ENCODE results near the gene BCLAF1. TPM values are rescaled to one million over a fixed set of nuclear protein-coding genes. Genes with fewer than 3 reads are reported as not detected.

BCLAF1 gene
- total and polyA plus RNA-seq, 9 of the 15 experiments (the other 6 are each of a cell fraction or from before 2014, with no cell fraction given), result 65.4 to 286 (median 165) TPM

DNA sequence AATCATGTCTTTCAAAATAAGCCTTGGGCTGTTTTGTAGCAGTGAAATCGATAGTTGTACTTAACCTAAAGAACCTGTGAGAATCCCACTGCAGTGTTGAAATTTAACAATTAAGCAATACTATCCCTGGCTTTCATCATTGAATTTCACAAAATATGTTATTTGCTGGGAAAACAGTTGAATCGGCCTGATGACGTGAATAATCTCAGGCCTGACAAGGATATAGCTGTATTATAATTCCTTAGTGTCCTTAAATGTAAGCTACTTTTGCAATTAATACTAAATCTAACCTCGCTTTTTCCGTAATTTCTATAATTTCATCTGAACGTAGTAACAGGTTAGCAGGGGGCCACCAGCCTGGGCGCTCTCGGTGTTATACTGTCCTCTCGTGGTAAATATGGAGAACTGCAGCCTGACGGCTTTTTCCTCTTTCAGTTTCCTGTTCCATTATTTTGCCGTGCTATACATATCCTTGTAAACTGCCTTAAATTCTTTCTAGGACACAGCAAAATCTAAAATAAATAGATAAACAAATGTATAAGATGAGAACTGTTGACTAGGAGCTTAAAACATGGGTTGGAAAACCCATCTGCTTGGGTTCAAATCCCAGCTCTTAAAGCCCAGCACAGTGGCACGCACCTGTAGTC is 63.5 kb downstream of the BCLAF1 start (continued):
- TF ChIP-seq, protein P1, sequence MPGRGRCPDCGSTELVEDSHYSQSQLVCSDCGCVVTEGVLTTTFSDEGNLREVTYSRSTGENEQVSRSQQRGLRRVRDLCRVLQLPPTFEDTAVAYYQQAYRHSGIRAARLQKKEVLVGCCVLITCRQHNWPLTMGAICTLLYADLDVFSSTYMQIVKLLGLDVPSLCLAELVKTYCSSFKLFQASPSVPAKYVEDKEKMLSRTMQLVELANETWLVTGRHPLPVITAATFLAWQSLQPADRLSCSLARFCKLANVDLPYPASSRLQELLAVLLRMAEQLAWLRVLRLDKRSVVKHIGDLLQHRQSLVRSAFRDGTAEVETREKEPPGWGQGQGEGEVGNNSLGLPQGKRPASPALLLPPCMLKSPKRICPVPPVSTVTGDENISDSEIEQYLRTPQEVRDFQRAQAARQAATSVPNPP (IDR thresholded peaks at IDR 0.05; ENCODE audit: borderline replicate concordance, insufficient read depth, insufficient read length), result no peak
- TF ChIP-seq RB1 (IDR thresholded peaks at IDR 0.05; ENCODE audit: low read depth), result 0 out of 2 replicates have a peak, but pooled peaks have one; percentile 13
- TF ChIP-seq SMC3 (conservative IDR thresholded peaks at IDR 0.05; ENCODE audit: insufficient read depth, low read depth, low read length), result peak; percentile 92
- TF ChIP-seq HCFC1 (IDR thresholded peaks at IDR 0.05; ENCODE audit: low read depth, low read length), result 0 out of 2 replicates have a peak, but pooled peaks have one; percentile 5
- TF ChIP-seq, protein P2, sequence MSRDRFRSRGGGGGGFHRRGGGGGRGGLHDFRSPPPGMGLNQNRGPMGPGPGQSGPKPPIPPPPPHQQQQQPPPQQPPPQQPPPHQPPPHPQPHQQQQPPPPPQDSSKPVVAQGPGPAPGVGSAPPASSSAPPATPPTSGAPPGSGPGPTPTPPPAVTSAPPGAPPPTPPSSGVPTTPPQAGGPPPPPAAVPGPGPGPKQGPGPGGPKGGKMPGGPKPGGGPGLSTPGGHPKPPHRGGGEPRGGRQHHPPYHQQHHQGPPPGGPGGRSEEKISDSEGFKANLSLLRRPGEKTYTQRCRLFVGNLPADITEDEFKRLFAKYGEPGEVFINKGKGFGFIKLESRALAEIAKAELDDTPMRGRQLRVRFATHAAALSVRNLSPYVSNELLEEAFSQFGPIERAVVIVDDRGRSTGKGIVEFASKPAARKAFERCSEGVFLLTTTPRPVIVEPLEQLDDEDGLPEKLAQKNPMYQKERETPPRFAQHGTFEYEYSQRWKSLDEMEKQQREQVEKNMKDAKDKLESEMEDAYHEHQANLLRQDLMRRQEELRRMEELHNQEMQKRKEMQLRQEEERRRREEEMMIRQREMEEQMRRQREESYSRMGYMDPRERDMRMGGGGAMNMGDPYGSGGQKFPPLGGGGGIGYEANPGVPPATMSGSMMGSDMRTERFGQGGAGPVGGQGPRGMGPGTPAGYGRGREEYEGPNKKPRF (IDR thresholded peaks at IDR 0.05; ENCODE audit: low read depth, low read length), result no peak
- no peak for TF ChIP-seq ETV6 (IDR thresholded peaks at IDR 0.05; ENCODE audit: borderline replicate concordance in 1 of 2, low read depth in 2 of 2, low read length in 1 of 2)
- TF ChIP-seq ETV6 (CRISPR knock-in tag; IDR thresholded peaks at IDR 0.05; ENCODE audit: borderline replicate concordance), result no peak
- TF ChIP-seq, protein P3, sequence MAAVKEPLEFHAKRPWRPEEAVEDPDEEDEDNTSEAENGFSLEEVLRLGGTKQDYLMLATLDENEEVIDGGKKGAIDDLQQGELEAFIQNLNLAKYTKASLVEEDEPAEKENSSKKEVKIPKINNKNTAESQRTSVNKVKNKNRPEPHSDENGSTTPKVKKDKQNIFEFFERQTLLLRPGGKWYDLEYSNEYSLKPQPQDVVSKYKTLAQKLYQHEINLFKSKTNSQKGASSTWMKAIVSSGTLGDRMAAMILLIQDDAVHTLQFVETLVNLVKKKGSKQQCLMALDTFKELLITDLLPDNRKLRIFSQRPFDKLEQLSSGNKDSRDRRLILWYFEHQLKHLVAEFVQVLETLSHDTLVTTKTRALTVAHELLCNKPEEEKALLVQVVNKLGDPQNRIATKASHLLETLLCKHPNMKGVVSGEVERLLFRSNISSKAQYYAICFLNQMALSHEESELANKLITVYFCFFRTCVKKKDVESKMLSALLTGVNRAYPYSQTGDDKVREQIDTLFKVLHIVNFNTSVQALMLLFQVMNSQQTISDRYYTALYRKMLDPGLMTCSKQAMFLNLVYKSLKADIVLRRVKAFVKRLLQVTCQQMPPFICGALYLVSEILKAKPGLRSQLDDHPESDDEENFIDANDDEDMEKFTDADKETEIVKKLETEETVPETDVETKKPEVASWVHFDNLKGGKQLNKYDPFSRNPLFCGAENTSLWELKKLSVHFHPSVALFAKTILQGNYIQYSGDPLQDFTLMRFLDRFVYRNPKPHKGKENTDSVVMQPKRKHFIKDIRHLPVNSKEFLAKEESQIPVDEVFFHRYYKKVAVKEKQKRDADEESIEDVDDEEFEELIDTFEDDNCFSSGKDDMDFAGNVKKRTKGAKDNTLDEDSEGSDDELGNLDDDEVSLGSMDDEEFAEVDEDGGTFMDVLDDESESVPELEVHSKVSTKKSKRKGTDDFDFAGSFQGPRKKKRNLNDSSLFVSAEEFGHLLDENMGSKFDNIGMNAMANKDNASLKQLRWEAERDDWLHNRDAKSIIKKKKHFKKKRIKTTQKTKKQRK (IDR thresholded peaks at IDR 0.05; ENCODE audit: borderline replicate concordance, low read depth, low read length), result no peak
- TF ChIP-seq KLF16 (IDR thresholded peaks at IDR 0.05), result peak; percentile 34; the same call in 1 of the 2 replicates
- TF ChIP-seq CREM (IDR thresholded peaks at IDR 0.05; ENCODE audit: low read depth), result 0 out of 2 replicates have a peak, but pooled peaks have one; percentile 5
- no peak for TF ChIP-seq ZKSCAN1 (IDR thresholded peaks at IDR 0.05; ENCODE audit: low read depth, low read length)
- 0 out of 2 replicates have a peak, but pooled peaks have one; percentile 30 for TF ChIP-seq TOE1 (IDR thresholded peaks at IDR 0.05; ENCODE audit: borderline replicate concordance)
- TF ChIP-seq TOE1 (CRISPR knock-in tag; IDR thresholded peaks at IDR 0.05; ENCODE audit: borderline replicate concordance, low read depth), result no peak
- TF ChIP-seq TEAD1 (CRISPR knock-in tag; IDR thresholded peaks at IDR 0.05), result no peak
- no peak for TF ChIP-seq ZNF121 (CRISPR knock-in tag; conservative IDR thresholded peaks at IDR 0.05)
- no peak for TF ChIP-seq SUPT5H (IDR thresholded peaks at IDR 0.05)
- no peak for TF ChIP-seq GTF2A2 (tag; IDR thresholded peaks at IDR 0.05)
- TF ChIP-seq, protein P4, sequence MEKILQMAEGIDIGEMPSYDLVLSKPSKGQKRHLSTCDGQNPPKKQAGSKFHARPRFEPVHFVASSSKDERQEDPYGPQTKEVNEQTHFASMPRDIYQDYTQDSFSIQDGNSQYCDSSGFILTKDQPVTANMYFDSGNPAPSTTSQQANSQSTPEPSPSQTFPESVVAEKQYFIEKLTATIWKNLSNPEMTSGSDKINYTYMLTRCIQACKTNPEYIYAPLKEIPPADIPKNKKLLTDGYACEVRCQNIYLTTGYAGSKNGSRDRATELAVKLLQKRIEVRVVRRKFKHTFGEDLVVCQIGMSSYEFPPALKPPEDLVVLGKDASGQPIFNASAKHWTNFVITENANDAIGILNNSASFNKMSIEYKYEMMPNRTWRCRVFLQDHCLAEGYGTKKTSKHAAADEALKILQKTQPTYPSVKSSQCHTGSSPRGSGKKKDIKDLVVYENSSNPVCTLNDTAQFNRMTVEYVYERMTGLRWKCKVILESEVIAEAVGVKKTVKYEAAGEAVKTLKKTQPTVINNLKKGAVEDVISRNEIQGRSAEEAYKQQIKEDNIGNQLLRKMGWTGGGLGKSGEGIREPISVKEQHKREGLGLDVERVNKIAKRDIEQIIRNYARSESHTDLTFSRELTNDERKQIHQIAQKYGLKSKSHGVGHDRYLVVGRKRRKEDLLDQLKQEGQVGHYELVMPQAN (IDR thresholded peaks at IDR 0.05; ENCODE audit: borderline replicate concordance), result no peak
- no peak for TF ChIP-seq PPARD (CRISPR knock-in tag; IDR thresholded peaks at IDR 0.05)
